ENCODE measurements around the gene GSTM1. TPM values are rescaled to one million over a fixed set of nuclear protein-coding genes. Genes with fewer than 3 reads are reported as not detected.

GSTM1 gene
- total RNA-seq, 1 donor from 2014 or later, result not detected

Other genes starting within 250 kb of the GSTM1 start
- 28.9 TPM for gene SYPL2, start 221.3 kb upstream of the GSTM1 start, total RNA-seq
- gene ATXN7L2, start 203.9 kb upstream of the GSTM1 start, total RNA-seq, result 2.4 TPM
- 5.3 TPM for gene CYB561D1, start 193.7 kb upstream of the GSTM1 start, total RNA-seq
- 19.3 TPM for gene AMIGO1, start 178.1 kb upstream of the GSTM1 start, total RNA-seq
- 0.32 TPM for gene GPR61, start 147.9 kb upstream of the GSTM1 start, total RNA-seq
- gene GNAI3, start 139.2 kb upstream of the GSTM1 start, total RNA-seq, result 2.4 TPM
- gene GNAT2, start 68.2 kb upstream of the GSTM1 start, total RNA-seq, result not detected
- gene AMPD2, start 68.0 kb upstream of the GSTM1 start, total RNA-seq, result 11.5 TPM
- 37.3 TPM for gene GSTM4, start 31.7 kb upstream of the GSTM1 start, total RNA-seq
- gene GSTM2, start 19.8 kb upstream of the GSTM1 start, total RNA-seq, result 70.8 TPM
- gene GSTM5, start 24.4 kb downstream of the GSTM1 start, total RNA-seq, result 2.6 TPM
- gene GSTM3, start 53.2 kb downstream of the GSTM1 start, total RNA-seq, result 112 TPM
- gene EPS8L3, start 76.1 kb downstream of the GSTM1 start, total RNA-seq, result not detected
- 16.0 TPM for gene CSF1, start 223.0 kb downstream of the GSTM1 start, total RNA-seq